HG03139 (cell line): ENCODE data around the gene RNF5.

Source experiments
- ATAC-seq: cut with Tn5 transposase; IDR thresholded peaks from one replicate; pipeline ENCODE4 v1.9.1; 2021; ENCODE audit not compliant: unreplicated experiment

Gene RNF5

GRCh38 chr6:32151863-32152768 lies 26.1 kb upstream of the RNF5 start, which contains the start of gene PRRT1:
Gene PRRT1, minus strand, starts transcription at chr6:32151939. Its CDS starts 112 bp downstream, at chr6:32151827.
- ATAC-seq: no peak

- no peak for ATAC-seq
Measured at GRCh38 chr6:32152769-32153563, 25.2 kb upstream of the RNF5 start.

- ATAC-seq: no peak
Measured at GRCh38 chr6:32153564-32154513, 24.4 kb upstream of the RNF5 start, which contains the start of gene PPT2. Gene PPT2, plus strand, starts transcription at chr6:32154141. Its CDS starts 454 bp downstream, at chr6:32154595.

- peak; percentile 74 for ATAC-seq
Measured at GRCh38 chr6:32154514-32155161, 23.6 kb upstream of the RNF5 start.

GRCh38 chr6:32156891-32157290 lies 21.3 kb upstream of the RNF5 start:
- ATAC-seq: no peak

- ATAC-seq: no peak
Measured at GRCh38 chr6:32158052-32158451, 20.2 kb upstream of the RNF5 start.

GRCh38 chr6:32163559-32164258 lies 14.5 kb upstream of the RNF5 start:
- no peak for ATAC-seq

- ATAC-seq: no peak
Measured at GRCh38 chr6:32164295-32164694, 13.9 kb upstream of the RNF5 start, which contains the start of gene EGFL8. Gene EGFL8, plus strand, starts transcription at chr6:32164595. Its CDS starts 1,571 bp downstream, at chr6:32166166.

GRCh38 chr6:32166411-32167061 lies 11.7 kb upstream of the RNF5 start:
- no peak for ATAC-seq

- no peak for ATAC-seq
Measured at GRCh38 chr6:32167154-32167760, 10.9 kb upstream of the RNF5 start.

GRCh38 chr6:32167761-32168262 lies 10.4 kb upstream of the RNF5 start:
- ATAC-seq: no peak

GRCh38 chr6:32168350-32168749 lies 9.9 kb upstream of the RNF5 start:
- no peak for ATAC-seq

GRCh38 chr6:32168807-32169591 lies 9.2 kb upstream of the RNF5 start:
- ATAC-seq: no peak

- no peak for ATAC-seq
Measured at GRCh38 chr6:32170294-32170693, 7.9 kb upstream of the RNF5 start.

GRCh38 chr6:32171234-32171633 lies 7.0 kb upstream of the RNF5 start:
- ATAC-seq: no peak

GRCh38 chr6:32173051-32173727 lies 5.0 kb upstream of the RNF5 start:
- no peak for ATAC-seq

GRCh38 chr6:32174416-32174815 lies 3.8 kb upstream of the RNF5 start:
- no peak for ATAC-seq
